Panc1 (cell line): ENCODE measurements around the gene SAT1.

Source experiments
- CTCF ChIP-seq: fragments of 450-650 bp; IDR thresholded peaks from 2 replicates; pipeline ENCODE4 v1.5.1; 2017; ENCODE audit warnings: mild to moderate bottlenecking
- REST ChIP-seq, 2 experiments: IDR thresholded peaks; 2 replicates each; pipeline ENCODE4 v1.6.1; 2011 to 2012; ENCODE audit warnings: low read depth in 2 of 2, control low read depth in 1 of 2, low read length in 1 of 2, mild to moderate bottlenecking in 1 of 2, moderate library complexity in 1 of 2; ENCODE audit not compliant: insufficient read depth in 1 of 2
- SIN3A ChIP-seq: IDR thresholded peaks from 2 replicates; pipeline ENCODE4 v1.6.1; 2012; ENCODE audit warnings: low read depth, mild to moderate bottlenecking, low read length, moderate library complexity, borderline replicate concordance; ENCODE audit not compliant: insufficient read depth
- TCF7L2 ChIP-seq: IDR thresholded peaks from 2 replicates; pipeline ENCODE4 v1.6.1; 2011; ENCODE audit warnings: mild to moderate bottlenecking, low read depth, low read length, inconsistent platforms

GRCh38 chrX:23822397-23822796 lies 39.4 kb downstream of the SAT1 start:
- TF ChIP-seq CTCF, result no peak
- TF ChIP-seq SIN3A, result no peak
- TF ChIP-seq TCF7L2, result no peak
- TF ChIP-seq REST (IDR thresholded peaks at IDR 0.05; ENCODE audit: insufficient read depth in 1 of 2, low read depth in 2 of 2, low read length in 1 of 2), result no peak
